MCF 10A (cell line): ENCODE data around the gene KCNAB1. TPM values are rescaled to one million over a fixed set of nuclear protein-coding genes. Genes with fewer than 3 reads are reported as not detected.

Experiments used
- BruUV-seq: library from RNA; stranded (reverse); fragments of 400-500 nt; replicated peaks from 2 replicates; lab custom pipeline; 2021; lab: Mats Ljungman, UMichigan
- CTCF ChIA-PET: fragments of 300-600 bp; sonication (Branson Sonifier 250); formaldehyde crosslinking; extraction: SDS; loops from one replicate; lab custom pipeline; 2021; ENCODE audit warnings: antibody characterized with exemption, inconsistent platforms; lab: Yijun Ruan, JAX
- POLR2A ChIA-PET: fragments of 300-600, 350-650 bp; sonication (Branson Sonifier 250); formaldehyde crosslinking; extraction: SDS; loops from one replicate; lab custom pipeline; 2020; ENCODE audit warnings: antibody characterized with exemption, inconsistent platforms; lab: Yijun Ruan, JAX
- DNase-seq: peaks from one replicate; pipeline ENCODE4 v3.0.0-alpha.2; 2018; ENCODE audit not compliant: unreplicated experiment
- H3K27ac Mint-ChIP-seq: one replicate; pipeline ENCODE4 v1.8.0; 2022; ENCODE audit warnings: mild to moderate bottlenecking, low read depth, mixed read lengths; ENCODE audit not compliant: unreplicated experiment
- H3K27me3 Mint-ChIP-seq: one replicate; pipeline ENCODE4 v1.8.0; 2022; ENCODE audit warnings: mixed read lengths; ENCODE audit not compliant: insufficient read depth, unreplicated experiment
- H3K36me3 Mint-ChIP-seq: one replicate; pipeline ENCODE4 v1.8.0; 2022; ENCODE audit warnings: mild to moderate bottlenecking, moderate library complexity, mixed read lengths; ENCODE audit not compliant: insufficient read depth, unreplicated experiment
- H3K4me1 Mint-ChIP-seq: one replicate; pipeline ENCODE4 v1.8.0; 2022; ENCODE audit warnings: mixed read lengths; ENCODE audit not compliant: insufficient read depth, unreplicated experiment
- H3K4me3 Mint-ChIP-seq: one replicate; pipeline ENCODE4 v1.8.0; 2022; ENCODE audit warnings: mild to moderate bottlenecking, moderate library complexity, mixed read lengths; ENCODE audit not compliant: unreplicated experiment
- H3K9me3 Mint-ChIP-seq: one replicate; pipeline ENCODE4 v1.8.0; 2022; ENCODE audit warnings: mixed read lengths; ENCODE audit not compliant: unreplicated experiment
- intact Hi-C: fragments of 100-400 bp; cut with micrococcal nuclease; formaldehyde crosslinking; loops from 2 replicates; pipeline ENCODE4 v1.14.1; 2022
- total RNA-seq: library from RNA; stranded (reverse); gene quantifications from 2 replicates; pipeline ENCODE4 v1.2.3, GENCODE V29; 2022
- TF ChIP-seq, protein P1 (sequence below): fragments of 200-600 bp; IDR thresholded peaks from one replicate; pipeline ENCODE4 v1.8.0; 2022; ENCODE audit warnings: antibody characterized with exemption, mild to moderate bottlenecking; ENCODE audit not compliant: unreplicated experiment

The KCNAB1 gene
- total RNA-seq, 1 experiment from 2014 or later, result 0.44 TPM

DNA sequence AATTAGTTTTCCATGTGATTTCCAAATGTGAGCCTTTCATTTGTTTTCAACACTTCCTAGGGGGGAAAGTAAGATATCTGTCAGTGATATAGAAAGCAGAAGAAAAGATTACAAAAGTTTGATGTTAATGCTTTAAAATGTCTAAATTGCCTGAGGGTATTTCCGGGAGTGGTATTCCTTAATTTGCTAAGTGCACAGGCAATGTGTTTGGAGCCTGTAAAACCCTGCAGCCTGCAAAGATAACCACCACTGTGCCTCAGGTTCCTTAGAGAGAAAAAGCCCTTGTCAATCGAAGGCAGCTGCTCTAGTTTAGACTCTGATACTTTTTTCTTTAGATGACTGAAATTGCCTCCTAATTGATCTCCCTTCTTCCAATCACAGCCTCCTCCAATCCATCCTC, 279.7 kb downstream of the KCNAB1 start:
- ChIA-PET POLR2A (no interaction called here), CTCF (interaction anchor here (1.4 kb wide), 1 partner anchor 50 kb away, joined by 3 read pairs; no protein-coding TSS in a partner anchor)
- Mint-ChIP-seq H3K27me3 (peaks cover 47% of the 10 kb centered on the region), H3K4me1 (no peaks in the 10 kb centered on the region), H3K36me3 (no peaks in the 10 kb centered on the region), H3K9me3 (no peaks in the 10 kb centered on the region), H3K4me3 (no peak overlapping the region), H3K27ac (no peak overlapping the region)
- no TSS peak for BruUV-seq
- TF ChIP-seq, protein P1, sequence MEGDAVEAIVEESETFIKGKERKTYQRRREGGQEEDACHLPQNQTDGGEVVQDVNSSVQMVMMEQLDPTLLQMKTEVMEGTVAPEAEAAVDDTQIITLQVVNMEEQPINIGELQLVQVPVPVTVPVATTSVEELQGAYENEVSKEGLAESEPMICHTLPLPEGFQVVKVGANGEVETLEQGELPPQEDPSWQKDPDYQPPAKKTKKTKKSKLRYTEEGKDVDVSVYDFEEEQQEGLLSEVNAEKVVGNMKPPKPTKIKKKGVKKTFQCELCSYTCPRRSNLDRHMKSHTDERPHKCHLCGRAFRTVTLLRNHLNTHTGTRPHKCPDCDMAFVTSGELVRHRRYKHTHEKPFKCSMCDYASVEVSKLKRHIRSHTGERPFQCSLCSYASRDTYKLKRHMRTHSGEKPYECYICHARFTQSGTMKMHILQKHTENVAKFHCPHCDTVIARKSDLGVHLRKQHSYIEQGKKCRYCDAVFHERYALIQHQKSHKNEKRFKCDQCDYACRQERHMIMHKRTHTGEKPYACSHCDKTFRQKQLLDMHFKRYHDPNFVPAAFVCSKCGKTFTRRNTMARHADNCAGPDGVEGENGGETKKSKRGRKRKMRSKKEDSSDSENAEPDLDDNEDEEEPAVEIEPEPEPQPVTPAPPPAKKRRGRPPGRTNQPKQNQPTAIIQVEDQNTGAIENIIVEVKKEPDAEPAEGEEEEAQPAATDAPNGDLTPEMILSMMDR, result no peak
- DNase-seq, result no peak
- intact Hi-C loops, result no loop called here

- no peak overlapping the region for H3K4me3 Mint-ChIP-seq
- BruUV-seq, result no TSS peak
- no peaks in the 10 kb centered on the region for H3K36me3 Mint-ChIP-seq
- intact Hi-C loops, result no loop called here
- no peak overlapping the region for H3K27ac Mint-ChIP-seq
- H3K27me3 Mint-ChIP-seq, result peaks cover 54% of the 10 kb centered on the region
- no peaks in the 10 kb centered on the region for H3K9me3 Mint-ChIP-seq
- no peaks in the 10 kb centered on the region for H3K4me1 Mint-ChIP-seq
- TF ChIP-seq, protein P1, result no peak
- ChIA-PET CTCF (interaction anchor here (0.6 to 1.4 kb wide), 2 partner anchors 49 to 1131 kb away, joined by 3 read pairs; no protein-coding TSS in a partner anchor), POLR2A (no interaction called here)
- no peak for DNase-seq
Observed at GRCh38 chr3:156400735-156401134, 280.4 kb downstream of the KCNAB1 start.

DNA sequence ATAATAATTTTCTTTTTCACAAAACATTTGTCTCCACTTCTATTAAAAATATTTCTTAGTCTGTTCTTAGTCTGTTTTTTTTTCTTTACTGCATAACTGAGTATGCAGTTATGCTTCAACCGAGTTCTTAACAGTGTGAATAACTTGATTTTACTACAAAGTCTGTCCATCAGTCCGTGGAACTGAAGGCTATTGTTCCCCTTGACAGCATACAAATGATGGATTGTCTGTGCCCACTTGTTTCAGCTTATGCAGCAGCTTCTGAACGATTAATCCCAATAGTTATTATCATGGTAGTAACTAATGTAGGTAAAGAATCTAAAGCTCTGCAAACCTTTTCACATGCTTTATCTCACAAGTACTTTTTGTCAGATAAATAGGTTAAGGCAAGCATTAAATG, 283.8 kb downstream of the KCNAB1 start:
- CTCF ChIA-PET, result no interaction called here
- Mint-ChIP-seq H3K4me3 (no peak overlapping the region), H3K27me3 (peaks cover 68% of the 10 kb centered on the region), H3K27ac (no peak overlapping the region), H3K4me1 (no peaks in the 10 kb centered on the region), H3K36me3 (no peaks in the 10 kb centered on the region), H3K9me3 (no peaks in the 10 kb centered on the region)
- no TSS peak for BruUV-seq
- DNase-seq, result no peak
- intact Hi-C loops, result no loop called here
- TF ChIP-seq, protein P1, result no peak
- POLR2A ChIA-PET, result no interaction called here

- CTCF ChIA-PET, result interaction anchor here (0.7 to 0.8 kb wide), 3 partner anchors 12 to 74 kb away, joined by 3 read pairs; no protein-coding TSS in a partner anchor
- BruUV-seq, result no TSS peak
- intact Hi-C loops, result no loop called here
- no peaks in the 10 kb centered on the region for H3K4me1 Mint-ChIP-seq
- H3K27ac Mint-ChIP-seq, result no peak overlapping the region
- TF ChIP-seq, protein P1, result no peak
- H3K4me3 Mint-ChIP-seq, result no peak overlapping the region
- DNase-seq, result no peak
- peaks cover 68% of the 10 kb centered on the region for H3K27me3 Mint-ChIP-seq
- POLR2A ChIA-PET, result no interaction called here
- H3K9me3 Mint-ChIP-seq, result no peaks in the 10 kb centered on the region
- peaks cover 6% of the 10 kb centered on the region for H3K36me3 Mint-ChIP-seq
Observed at GRCh38 chr3:156406393-156406792, 286.0 kb downstream of the KCNAB1 start.
